OCI-LY7 (cell line): ENCODE measurements around the gene IQSEC1.

ENCODE experiments used
- EZH2phosphoT487 ChIP-seq: fragments of 200-600 bp; sonication (generic); IDR thresholded peaks from 2 replicates; pipeline ENCODE4 v1.6.1; 2018; ENCODE audit warnings: low read depth, borderline replicate concordance, mild to moderate bottlenecking, mixed run types, antibody characterized with exemption, low read length, moderate library complexity, mixed read lengths
- TF ChIP-seq, protein P1 (sequence below): fragments of 200-600 bp; sonication (generic); conservative IDR thresholded peaks from 2 replicates; pipeline ENCODE4 v1.5.1; 2014; ENCODE audit warnings: mild to moderate bottlenecking, antibody characterized with exemption, low read length, moderate library complexity, mixed read lengths

DNA sequence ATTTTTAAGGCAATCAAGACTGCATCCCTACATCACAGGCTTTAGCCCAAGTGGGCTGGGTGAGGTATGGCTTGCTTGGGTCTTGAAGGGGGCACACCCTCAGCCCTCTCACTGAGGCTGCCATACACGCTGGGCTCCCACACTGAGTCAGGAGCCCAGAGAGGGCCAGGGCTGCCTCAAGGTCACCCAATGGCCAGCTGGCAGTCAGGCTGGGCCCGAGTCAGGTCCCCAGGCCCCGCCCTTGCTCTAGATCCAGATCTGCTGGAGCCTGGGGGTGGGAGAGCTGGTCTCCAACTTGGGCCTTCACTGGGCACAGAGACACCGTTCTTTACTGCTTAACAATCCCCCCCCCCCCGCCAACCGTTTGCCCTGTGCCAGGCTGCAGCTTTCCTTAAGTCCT lies 88.1 kb downstream of the IQSEC1 start:
- TF ChIP-seq, protein P1, sequence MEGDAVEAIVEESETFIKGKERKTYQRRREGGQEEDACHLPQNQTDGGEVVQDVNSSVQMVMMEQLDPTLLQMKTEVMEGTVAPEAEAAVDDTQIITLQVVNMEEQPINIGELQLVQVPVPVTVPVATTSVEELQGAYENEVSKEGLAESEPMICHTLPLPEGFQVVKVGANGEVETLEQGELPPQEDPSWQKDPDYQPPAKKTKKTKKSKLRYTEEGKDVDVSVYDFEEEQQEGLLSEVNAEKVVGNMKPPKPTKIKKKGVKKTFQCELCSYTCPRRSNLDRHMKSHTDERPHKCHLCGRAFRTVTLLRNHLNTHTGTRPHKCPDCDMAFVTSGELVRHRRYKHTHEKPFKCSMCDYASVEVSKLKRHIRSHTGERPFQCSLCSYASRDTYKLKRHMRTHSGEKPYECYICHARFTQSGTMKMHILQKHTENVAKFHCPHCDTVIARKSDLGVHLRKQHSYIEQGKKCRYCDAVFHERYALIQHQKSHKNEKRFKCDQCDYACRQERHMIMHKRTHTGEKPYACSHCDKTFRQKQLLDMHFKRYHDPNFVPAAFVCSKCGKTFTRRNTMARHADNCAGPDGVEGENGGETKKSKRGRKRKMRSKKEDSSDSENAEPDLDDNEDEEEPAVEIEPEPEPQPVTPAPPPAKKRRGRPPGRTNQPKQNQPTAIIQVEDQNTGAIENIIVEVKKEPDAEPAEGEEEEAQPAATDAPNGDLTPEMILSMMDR, result no peak
- TF ChIP-seq EZH2phosphoT487, result no peak
